COLO829 (cell line): ENCODE measurements around the gene GSDME.

ENCODE experiments used
- DNase-seq: peaks from one replicate; pipeline ENCODE4 v3.0.0; 2012; ENCODE audit warnings: low spot score

GSDME gene

DNA sequence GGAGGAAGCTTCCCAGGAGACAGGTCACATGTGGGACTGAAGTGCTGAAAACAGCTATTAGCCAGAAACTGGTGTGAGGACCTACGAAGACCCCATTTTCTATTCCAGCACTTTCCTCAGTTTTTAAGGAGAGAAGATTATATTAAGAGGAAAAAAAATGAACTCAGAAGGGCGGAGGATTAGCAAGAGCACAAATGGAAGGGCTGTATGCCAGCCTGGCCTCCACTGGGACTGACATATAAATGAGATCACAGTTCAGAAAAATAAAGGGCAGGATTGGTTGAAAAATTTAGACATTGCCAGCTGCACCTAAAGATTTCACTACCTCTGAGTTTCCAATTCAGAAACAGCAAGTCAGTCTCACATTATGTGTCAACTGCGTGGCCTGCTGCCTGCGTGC lies 53.0 kb downstream of the GSDME start:
- DNase-seq: no peak

DNA sequence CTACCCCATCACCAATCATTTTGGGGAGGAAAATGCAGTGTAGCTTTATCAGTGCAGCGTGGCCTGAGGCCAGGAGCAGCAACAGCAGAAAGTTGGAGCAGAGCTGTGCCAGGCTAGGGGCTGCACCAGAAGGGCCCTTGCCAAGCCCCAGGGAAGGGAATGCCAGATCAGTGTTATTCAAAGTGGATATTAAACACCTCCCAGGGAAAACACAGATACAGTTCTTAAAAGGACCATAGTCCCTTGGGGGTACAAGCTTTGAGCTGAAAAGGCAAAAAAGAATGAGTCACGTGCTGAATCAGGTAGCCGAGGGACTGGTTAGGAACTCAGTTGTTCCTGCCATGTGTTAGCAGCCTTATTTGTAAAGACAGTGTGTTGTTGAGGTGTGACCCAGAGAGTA lies 54.0 kb downstream of the GSDME start:
- DNase-seq: no peak

DNA sequence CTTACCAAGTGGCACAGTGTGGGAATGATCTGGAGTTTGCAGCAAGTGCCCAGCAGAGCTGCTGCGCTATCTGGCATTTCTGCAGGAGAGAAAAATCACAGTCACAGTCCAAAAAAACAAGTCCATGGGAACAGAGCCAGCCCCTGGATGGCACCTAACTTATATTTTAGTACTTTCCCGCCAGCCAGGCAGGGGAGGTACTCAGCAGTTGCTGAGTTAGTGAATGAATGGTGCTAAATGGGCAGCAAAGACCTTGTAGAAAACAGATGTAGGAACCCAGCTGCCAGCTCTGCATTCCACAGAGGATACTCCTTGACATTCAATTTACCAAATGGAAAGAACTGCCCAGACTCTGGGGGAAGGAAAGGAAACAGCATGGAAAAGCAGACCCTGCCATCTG lies 54.5 kb downstream of the GSDME start:
- no peak for DNase-seq

DNA sequence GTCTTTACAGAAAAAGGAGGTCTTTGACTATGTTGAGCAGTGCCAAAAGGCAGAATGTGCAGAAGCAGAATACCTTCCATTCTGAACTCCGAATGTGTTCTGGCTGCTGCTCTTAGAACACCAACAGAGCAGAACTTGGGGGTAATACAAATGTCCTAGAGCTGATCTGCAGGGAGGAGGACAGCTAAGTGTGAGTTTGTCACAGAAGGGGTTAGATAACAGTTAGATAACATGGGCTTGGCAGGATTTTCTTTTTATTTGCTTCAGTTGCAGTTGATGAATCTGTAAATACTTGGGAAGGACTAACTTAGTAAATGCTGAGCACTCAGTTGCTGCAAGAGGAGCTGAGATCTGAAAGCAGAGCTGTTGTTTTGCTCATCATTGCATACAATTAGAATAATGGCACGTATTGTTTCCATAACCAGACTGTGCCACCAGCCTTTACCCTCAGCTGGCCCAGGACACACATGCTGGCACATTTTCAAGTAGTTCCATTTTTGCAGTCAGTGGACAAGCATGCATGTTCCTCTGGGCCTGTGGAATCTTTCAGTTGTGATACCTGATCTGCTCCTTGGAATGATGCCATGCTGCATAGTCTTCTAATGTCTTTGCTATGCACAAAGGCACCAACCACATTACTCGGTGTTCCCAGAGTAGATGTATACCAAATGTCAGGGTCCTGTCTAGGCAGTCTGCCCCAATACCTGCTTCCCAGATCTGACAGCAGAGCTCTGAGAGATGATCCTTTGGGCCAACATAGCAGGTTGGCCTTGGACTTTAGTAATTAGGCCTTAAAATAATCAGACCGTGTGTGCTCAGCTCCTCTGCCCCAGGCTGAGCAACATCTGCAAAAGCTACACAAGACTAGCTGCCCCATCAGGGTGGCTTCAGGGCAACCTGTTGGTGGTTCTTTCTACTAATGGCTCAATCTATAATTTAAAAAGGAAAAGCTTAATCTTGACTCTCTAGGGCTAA lies 55.7 kb downstream of the GSDME start:
- DNase-seq: no peak

DNA sequence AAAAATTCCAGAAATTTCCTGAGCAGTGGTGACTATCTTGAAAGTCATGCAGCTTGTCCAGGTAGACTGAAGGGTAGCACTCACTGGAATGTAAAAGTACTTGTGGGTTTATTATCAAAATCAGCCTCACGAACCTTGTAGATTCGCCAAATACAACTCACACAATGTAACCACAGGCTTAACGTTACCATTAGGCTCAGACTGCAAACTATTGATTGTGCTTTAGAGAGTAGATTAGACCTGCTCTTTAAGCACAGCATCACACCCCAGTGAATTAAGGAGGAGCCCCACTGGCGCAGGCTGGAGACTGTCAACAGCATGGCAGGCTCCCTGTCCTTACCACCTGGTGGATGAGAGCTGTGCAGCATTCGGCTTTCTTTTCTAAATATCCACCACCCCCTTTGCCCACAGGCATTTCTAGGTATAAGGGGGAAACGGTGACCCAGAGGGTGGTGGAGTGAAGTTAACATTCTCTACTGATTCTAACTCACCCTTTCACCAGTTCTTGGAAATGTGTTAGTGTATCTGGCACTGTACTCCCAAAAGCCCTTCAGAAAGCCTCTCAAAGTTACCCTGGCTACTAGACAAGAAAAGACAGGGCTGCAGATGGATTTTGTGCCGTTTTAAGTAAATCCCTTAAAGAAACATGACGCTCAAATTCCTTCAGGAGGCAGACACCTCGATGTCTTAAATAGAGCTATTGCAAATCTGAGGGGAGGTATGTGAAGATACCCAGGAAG lies 56.6 kb downstream of the GSDME start:
- no peak for DNase-seq

DNA sequence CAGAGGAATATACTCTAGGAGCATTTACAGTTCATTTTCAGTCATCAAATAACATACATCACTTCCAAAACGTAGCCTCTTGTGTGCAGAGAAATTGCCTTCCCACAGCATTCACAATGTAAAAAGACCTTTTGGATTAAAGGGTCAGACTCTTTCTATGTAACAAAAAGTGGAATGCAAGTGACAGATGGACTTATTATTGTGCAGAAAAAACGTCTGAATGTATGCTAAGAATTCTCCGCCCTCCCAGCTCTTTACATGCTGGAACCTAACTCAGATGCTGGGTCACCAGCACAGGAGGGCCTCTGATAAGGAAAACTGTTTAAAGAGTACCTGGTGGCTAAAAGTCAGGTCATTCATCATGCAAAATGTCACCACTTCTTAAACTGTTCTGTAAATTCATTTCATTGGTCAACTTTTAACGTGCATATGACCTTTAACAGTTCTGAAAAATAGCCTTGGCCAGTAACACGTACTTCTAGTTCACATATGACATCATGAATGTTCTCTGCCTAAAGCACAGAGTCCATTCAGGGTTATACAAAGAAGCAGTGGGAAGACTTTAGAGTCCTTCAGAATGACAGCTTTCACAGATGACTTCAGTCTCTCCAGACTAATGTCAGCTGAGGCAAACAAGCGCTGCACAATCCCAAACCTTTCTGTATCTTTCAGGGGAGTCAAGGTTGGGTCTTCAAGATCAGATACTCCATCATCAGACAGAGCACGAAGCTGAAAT lies 58.6 kb downstream of the GSDME start:
- DNase-seq: no peak

DNA sequence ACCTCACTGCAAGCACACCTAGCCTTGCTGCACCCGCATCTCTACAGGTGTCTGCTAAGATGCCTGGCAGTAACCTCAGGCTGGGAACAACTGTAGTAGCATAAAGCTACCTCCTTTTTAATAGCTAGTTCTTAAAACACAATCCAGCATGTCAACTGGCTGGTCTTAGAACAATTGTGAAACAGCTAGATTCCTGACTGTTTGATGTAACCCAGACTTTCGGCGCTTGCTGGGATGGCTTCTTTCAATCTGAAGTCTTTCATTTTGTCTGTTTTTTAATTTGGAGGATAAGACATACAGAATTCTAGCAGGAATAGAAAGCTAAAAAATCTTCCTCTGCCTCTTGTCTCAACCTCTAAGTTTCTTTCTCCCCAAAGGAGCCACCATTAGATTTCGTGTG lies 59.8 kb downstream of the GSDME start:
- DNase-seq: no peak

DNA sequence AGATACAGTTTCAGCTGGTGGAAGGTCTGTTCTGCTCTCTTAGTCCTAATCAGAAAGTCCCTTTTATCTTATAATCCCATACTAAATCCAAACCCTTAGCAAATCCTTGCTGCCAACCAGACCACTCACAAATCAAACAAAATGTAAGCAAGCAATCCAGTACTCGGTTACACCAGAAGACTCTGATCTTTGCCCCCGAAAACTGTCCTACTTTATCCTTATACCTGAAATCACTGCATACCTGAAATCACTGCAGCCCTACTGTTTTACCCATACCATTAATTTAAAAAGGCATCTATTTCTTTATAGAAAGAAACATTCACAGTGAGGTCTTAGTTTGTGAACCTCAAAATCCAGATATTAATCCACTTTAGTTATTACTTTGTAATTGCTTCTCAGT lies 64.7 kb downstream of the GSDME start:
- DNase-seq: no peak

DNA sequence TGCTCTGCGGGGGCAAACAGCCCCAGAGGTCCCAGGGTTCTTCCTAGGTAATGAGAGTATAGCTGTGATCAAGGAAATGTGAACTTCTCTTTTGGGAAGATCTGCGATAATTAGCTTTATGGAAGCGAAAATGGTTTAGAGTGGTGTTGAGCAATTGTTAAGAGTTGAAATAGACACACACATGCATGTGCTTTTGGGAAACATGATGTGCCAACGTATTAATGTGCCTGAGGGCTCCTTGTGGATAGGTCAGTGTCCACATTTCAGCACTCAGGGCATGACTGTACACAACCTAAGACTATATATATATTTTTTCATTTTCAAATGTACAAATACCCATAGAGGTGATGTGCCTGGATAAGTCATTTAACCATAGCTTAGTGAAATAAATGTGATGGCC lies 67.0 kb downstream of the GSDME start:
- no peak for DNase-seq

DNA sequence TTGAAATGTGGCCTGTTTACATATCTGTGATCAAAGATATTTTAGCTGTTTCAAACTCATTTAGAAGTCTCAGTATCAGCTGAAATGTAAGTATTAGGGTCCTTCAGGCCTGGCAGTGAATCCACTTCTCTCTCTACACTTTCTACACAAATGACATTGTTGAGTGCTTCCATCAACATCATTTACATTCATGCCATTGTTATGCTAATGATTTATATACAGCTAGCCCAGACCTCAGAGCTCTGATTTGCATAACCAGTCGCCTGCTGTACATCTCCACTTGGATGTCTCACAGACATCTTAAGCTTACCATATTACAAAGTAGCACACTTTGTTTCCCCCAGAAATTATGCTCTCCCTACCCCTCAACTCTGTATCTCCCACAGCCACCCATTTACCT lies 71.6 kb downstream of the GSDME start:
- DNase-seq: no peak

DNA sequence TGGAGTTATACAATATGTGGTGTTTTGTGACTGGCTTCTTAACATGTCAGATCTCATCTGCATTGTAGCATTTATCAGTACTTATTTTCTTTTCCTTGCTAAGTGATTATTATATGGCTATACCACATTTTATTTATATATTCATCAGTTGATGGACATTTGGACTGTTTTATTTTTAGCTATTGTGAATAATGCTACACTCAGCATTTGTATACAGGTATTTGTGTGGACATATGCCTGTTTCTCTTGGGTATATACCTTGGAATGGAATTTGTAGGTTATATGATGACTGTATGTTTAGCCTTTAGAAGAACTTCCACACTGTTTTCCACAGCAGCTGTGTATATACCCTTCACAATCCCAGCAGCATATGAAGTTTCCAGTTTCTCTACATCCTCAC lies 86.5 kb downstream of the GSDME start:
- no peak for DNase-seq

DNA sequence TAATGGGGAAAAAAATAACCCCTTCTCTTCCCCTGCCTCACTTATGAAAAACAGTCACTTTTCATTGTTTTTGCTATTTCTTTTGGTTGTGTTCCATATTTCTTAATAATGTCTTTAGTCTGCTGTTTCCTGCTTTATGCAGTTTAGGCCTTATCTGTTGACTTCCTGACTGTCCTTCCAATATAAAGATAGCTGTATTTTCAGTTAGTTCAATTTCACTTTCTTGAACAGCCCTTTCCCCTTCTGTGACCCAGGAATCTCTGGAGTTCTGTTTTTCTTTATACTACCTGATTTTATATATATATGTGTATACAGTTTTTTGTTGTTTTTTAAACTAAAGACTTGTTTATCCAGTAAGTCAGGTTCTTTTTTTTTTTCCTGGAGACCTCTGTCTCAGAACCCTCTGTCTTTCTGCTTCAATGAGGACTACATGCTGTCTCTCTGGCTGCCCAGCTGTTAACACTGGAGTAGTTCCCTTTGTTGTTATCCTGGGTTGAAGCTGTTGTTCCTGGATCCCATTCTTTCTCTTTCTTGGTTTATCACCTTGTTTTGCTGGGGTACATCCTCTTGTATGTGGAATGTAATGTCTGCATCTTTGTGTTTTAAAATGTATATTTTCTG lies 87.2 kb downstream of the GSDME start:
- DNase-seq: no peak

DNA sequence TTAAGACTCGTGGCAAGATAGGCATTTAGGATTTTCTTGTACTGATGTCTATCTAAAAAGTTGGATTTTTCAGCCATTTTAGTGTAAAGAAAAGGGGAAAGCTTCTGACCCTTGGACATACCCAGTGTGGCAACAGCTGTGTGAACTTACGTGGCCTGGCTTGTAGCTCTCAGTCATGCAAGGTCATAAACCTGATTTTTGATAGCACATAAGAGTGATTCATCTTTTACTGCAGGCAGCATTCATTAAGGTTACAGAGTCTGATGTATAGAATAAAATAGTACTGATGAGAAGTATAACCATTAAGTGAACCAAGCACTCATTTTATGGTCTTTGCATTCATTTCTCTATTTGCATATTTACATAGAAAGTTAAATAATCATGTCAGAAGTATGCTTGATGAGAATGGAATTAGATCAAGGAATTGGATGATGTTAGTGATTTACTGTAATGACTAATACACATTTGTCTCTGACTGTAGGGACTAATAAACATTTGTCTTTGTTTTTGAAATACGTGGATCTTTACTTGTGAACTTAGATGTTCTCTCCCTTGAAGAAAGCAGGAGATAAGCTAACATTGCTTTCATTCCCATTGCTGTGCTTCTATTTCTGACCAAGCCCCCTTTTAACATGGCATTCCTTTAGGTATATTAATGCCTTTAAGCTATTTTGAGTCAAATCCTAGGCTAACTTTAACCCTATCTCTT lies 88.2 kb downstream of the GSDME start:
- DNase-seq: peak; percentile 12

DNA sequence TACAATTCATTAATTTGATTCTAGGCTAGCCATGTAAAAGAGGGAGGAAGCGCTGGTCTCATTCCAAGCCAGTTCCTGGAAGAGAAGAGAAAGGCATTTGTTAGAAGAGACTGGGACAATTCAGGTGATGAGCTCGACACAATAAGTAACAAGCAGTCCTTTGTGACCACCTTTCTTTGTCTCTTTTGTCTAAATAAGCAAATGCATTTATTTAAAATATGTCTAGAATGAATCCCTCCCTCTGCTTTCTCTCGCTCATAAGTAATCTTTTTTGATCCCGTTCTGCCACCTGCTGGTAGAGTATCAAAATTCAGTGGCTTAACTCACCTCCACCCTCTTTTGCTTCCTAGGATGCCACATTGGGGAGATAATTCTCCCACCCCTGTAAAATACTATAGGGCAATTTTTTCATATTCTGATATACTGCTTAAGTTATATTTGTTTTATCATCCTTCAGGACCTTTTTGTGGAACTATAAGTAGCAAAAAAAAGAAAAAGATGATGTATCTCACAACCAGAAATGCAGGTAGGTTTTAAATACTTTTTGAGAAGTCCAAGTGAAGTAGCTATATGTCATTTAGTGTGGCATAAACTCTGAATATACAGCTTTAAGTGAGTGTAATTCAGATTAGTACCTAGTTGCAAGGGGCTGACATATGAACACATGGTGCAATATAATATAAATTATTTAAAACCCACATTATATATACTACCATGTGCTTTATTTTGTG lies 91.5 kb downstream of the GSDME start:
- DNase-seq: peak; percentile 49

DNA sequence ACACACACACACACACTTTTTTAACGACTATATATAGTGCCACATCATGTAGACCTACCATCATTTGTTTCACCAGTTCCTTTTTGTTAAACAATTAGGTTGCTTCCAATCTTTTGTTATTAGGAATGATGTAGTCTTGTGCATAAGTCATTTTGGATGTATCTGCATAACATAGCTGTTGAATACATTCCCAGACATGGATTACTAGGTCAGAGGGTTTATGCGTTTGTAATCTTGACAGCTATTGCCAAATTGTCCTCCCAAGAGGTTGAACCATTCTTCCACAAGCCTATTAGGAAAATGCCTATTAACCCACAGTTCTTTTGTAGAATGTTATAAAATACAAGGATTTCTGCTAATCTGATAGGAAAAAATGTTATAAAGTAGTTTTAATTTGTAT lies 96.7 kb downstream of the GSDME start:
- DNase-seq: no peak

DNA sequence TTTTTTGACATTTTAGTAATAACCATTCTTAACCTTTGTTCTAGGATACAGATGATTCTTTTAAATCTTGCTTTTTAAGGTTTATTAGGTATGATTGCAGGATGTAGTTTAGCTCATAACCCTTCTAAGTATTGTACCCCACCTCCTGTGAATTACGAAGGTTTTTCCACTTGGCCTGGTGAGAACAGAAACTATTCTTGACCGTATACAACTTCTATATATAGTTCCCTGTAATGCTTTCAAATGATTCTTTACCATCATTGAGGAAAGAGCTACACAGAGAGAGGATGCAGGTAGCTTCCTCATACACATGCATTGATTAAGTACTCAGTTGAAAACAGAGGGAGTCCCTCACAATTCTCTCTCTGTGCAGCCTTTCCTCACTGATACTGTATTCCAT lies 97.8 kb downstream of the GSDME start:
- no peak for DNase-seq

DNA sequence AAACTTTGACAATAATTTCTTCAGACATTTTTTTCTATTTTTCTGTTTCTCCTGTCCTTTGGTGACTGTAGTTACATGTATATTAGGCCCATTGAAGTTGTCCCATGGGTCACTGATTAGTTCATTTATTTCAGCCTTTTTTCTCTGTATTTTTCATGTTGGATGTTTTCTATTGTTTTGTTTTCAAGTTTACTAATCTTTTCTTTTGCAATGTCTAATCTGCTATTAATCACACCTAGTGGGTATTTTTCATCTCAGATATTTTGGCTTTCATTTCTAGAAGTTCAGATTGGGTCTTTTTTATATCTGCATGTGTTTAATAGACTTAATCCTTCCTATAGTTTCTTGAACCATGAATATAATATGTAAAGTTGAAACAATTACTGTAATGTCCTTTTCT lies 99.3 kb downstream of the GSDME start:
- no peak for DNase-seq

DNA sequence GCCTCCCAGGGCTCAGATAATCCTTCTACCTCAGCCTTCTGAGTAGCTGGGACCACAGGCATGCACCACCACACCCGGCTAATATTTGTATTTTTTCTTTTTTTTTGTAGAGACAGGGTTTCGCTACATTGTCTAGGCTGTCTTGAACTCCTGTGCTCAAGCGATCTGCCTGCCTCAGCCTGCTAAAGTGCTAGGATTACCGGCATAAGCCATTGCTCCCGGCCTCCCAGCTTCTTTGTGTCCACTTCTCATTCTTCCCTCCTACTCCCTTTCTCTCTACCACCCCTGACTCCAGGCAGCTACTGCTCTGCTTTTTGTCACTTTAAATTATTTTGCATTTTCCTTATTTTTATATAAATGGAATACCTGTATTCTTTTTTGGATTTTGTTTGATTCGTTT lies 100.7 kb downstream of the GSDME start:
- DNase-seq: no peak

DNA sequence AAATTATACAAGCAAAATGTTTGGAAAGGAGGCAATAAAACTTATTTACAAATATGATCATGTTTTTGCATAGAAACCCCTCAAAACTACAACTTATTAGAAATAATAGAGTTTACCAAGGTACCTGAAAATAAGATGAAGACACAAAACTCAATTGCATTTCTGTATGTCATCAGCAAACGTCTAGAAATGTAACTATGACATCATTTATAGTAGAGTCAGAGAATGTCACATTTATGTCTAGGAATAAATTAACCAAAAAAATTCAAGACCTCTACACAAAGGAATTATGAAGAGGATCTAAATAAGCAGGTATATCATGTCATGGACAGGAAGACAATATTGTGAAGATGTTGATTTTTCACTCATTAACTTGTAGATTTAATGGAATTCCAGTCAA lies 103.0 kb downstream of the GSDME start:
- DNase-seq: no peak

DNA sequence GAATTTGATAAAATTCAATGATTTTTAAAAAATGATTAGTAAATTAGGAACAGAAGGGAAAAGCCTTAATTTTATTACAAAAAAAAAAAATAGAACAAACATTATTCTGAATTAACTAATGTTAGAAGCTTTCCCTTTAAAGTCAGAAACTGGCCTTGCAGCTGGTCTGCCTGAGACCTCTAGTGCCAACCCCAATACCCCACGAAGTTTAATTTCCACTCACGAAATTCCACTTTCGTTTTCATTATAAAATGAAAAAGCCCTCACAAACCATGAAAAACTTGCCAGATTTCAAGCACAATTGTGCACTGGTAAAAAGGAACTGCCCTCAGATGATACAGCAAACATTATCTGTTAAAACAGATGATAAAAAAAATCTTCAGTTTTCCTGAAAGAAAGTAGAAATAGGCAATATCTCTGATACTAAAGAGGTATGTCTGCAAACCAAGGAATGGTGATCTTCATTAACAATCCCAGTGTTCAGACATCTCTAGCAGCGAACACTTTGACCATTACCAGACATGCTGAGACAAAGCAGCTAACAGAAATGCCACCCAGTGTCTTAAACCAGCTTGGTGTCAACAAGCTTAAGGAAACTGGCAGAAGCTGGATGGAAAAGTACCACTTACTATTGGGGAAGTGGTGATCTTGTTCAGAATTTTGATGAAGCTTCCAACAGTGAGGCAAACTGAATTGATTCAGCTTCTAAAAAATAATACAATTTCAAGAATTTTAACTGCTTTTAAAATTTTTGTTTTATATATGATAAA lies 103.8 kb downstream of the GSDME start:
- no peak for DNase-seq
